BE2C (cell line): ENCODE measurements around the gene ACTBL2.
A peak's percentile ranks its signal among the peaks of the same experiment; 100 is the strongest.

Source experiments
- DNase-seq: peaks from one replicate; pipeline ENCODE4 v3.0.0-alpha.2; 2020
- H3K27me3 ChIP-seq: fragments of 250-450 bp; sonication (Bioruptor Pico); 2 replicates; pipeline ENCODE4 v1.5.1; 2020; ENCODE audit warnings: mild to moderate bottlenecking
- H3K36me3 ChIP-seq: fragments of 250-450 bp; sonication (Bioruptor Pico); 2 replicates; pipeline ENCODE4 v1.5.1; 2020; ENCODE audit warnings: mild to moderate bottlenecking
- H3K4me1 ChIP-seq: fragments of 250-450 bp; sonication (Bioruptor Pico); 2 replicates; pipeline ENCODE4 v1.5.1; 2020
- H3K4me3 ChIP-seq: 2 replicates; pipeline ENCODE4 v1.5.1; 2011; ENCODE audit warnings: low read depth, low read length
- H3K9me3 ChIP-seq: fragments of 250-450 bp; sonication (Bioruptor Pico); 2 replicates; pipeline ENCODE4 v1.5.1; 2020
- TF ChIP-seq, protein P1 (sequence below): IDR thresholded peaks from 2 replicates; pipeline ENCODE4 v1.5.1; 2012; ENCODE audit warnings: mild to moderate bottlenecking, low read depth, low read length

Gene ACTBL2

DNA sequence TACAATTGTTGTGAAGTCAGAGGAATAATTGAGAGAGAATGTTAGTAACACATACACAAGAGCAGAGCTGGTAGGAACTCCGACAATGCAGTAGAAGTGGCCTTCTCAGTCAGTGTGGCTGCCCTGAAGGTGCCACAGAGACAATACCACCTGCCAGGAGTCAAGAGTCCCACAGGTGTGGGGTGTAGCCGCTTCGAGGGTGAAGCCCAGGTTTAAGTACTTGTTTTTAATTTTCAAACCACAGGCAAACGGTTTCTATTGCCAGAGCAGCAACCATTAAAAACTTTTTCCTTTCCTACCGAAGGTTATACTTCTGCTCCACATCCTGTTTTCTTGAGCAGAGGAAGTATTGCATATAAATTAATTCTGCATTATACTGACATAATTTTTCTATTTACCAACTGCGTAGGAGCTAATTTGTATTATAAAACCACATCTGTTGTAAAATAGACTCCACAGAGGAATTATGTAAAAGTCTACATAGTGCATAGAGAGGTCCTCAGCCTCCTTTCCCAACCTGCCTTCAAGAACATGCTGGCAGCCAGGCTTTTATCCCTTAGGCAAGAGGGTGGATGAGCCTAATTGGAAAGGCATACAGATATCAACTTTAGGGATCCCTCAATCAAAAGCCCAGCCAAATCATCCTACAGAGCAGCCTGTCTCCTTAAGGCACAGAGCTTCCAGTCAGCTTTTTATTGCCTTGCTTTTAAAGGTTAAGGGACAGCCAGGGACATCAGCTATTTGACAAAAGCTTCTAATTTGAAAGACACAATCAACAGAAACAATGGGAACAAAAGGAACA lies 12.9 kb upstream of the ACTBL2 start:
- no peak for DNase-seq
- no peaks in the 10 kb centered on the region for H3K27me3 ChIP-seq
- no peaks in the 10 kb centered on the region for H3K9me3 ChIP-seq
- H3K4me1 ChIP-seq: peaks cover 14% of the 10 kb centered on the region
- H3K36me3 ChIP-seq: no peaks in the 10 kb centered on the region
- TF ChIP-seq, protein P1, sequence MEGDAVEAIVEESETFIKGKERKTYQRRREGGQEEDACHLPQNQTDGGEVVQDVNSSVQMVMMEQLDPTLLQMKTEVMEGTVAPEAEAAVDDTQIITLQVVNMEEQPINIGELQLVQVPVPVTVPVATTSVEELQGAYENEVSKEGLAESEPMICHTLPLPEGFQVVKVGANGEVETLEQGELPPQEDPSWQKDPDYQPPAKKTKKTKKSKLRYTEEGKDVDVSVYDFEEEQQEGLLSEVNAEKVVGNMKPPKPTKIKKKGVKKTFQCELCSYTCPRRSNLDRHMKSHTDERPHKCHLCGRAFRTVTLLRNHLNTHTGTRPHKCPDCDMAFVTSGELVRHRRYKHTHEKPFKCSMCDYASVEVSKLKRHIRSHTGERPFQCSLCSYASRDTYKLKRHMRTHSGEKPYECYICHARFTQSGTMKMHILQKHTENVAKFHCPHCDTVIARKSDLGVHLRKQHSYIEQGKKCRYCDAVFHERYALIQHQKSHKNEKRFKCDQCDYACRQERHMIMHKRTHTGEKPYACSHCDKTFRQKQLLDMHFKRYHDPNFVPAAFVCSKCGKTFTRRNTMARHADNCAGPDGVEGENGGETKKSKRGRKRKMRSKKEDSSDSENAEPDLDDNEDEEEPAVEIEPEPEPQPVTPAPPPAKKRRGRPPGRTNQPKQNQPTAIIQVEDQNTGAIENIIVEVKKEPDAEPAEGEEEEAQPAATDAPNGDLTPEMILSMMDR: no peak
- no peak overlapping the region for H3K4me3 ChIP-seq

GRCh38 chr5:57494104-57495098 lies 11.8 kb upstream of the ACTBL2 start:
- H3K4me1 ChIP-seq: peaks cover 11% of the 10 kb centered on the region
- H3K4me3 ChIP-seq: no peak overlapping the region
- no peaks in the 10 kb centered on the region for H3K27me3 ChIP-seq
- no peaks in the 10 kb centered on the region for H3K36me3 ChIP-seq
- no peaks in the 10 kb centered on the region for H3K9me3 ChIP-seq
- DNase-seq: peak; percentile 81
- TF ChIP-seq, protein P1: no peak; the same call in 1 of the 2 replicates

GRCh38 chr5:57493034-57493433 lies 10.4 kb upstream of the ACTBL2 start:
- Histone ChIP-seq H3K36me3 (no peaks in the 10 kb centered on the region), H3K4me1 (peaks cover 17% of the 10 kb centered on the region), H3K27me3 (no peaks in the 10 kb centered on the region), H3K4me3 (no peak overlapping the region), H3K9me3 (no peaks in the 10 kb centered on the region)
- TF ChIP-seq, protein P1: no peak
- no peak for DNase-seq

DNA sequence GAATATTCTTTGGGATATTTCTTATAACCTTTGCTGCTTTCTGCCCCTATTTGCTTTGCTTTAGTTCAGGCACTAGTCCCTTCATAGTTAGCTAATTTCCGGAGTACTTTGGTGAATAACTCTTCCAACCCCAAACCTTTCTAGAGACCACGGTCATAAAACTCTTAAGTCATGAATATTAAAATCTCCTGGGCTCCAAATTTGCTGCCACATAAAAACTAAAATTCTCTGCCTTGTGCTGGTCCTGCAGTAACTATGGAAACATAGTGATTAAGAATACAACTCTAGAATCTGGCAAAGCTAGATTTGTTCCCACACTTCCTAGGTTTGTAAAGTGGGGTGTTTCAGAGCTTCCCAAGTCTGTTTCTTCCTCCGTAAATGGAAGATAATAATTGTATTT lies 10.0 kb upstream of the ACTBL2 start:
- no peak overlapping the region for H3K4me3 ChIP-seq
- no peaks in the 10 kb centered on the region for H3K36me3 ChIP-seq
- H3K9me3 ChIP-seq: no peaks in the 10 kb centered on the region
- H3K4me1 ChIP-seq: peaks cover 21% of the 10 kb centered on the region
- H3K27me3 ChIP-seq: no peaks in the 10 kb centered on the region
- TF ChIP-seq, protein P1: no peak
- no peak for DNase-seq

- TF ChIP-seq, protein P1: no peak
- no peaks in the 10 kb centered on the region for H3K36me3 ChIP-seq
Measured at GRCh38 chr5:57491369-57491965, 8.9 kb upstream of the ACTBL2 start.

More at GRCh38 chr5:57491369-57491965, 8.9 kb upstream of the ACTBL2 start:
- Histone ChIP-seq H3K9me3 (no peaks in the 10 kb centered on the region), H3K27me3 (no peaks in the 10 kb centered on the region), H3K4me1 (peaks cover 21% of the 10 kb centered on the region), H3K4me3 (no peak overlapping the region)
- no peak for DNase-seq
